Activated CD4-positive, alpha-beta T cell treated with anti-CD3 and anti-CD28 coated beads, Interleukin-2, amount 50 U/mL, for 1 hour (primary cell): Measurements from ENCODE around the gene SLC15A4.

Experiments
- DNase-seq: peaks from one replicate; pipeline ENCODE4 v3.0.0-alpha.2; 2020

The SLC15A4 gene

GRCh38 chr12:128745772-128746689 lies 77.7 kb downstream of the SLC15A4 start:
- no peak for DNase-seq

- no peak for DNase-seq
Measured at GRCh38 chr12:128743916-128744315, 79.8 kb downstream of the SLC15A4 start.
